ENCODE results near the gene AKAP7.

AKAP7 gene

DNA sequence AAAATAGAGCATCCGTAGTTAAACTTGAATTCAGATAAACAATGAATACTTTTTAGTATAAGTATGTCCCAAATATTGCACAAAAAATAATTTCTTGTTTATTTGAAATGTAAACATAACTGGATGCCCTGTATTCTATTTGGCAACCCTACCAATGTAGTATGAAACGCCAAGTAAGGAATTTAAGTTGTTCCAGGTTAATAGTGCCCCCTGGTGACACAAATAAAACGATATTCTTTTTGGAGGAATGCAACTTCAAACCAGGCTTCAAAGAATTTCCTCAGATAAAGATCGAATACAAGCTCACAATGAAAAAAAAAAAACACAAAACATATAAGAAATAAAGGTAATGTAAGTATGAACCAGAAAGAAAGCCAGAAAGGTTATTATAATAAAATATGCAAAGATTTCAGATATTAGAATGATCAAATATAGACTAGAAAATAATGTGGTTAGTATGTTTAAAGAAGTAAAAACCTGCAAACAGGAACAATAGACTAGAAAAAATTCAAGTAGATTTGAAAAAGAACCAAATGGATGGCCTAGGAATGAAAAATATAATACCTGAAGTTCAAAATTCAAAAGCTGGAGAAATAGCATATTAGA lies 18.4 kb upstream of the AKAP7 start:
- TF ChIP-seq POLR2AphosphoS5 (IDR thresholded peaks at IDR 0.05; ENCODE audit: low read depth, low read length) (no peak), POLR2A (IDR thresholded peaks at IDR 0.05; ENCODE audit: low read depth, low read length) (no peak), TAF1 (IDR thresholded peaks at IDR 0.05; ENCODE audit: borderline replicate concordance, low read depth, low read length) (no peak)
- DNase-seq (ENCODE audit: insufficient read length), result no peak
- FAIRE-seq, result peak; percentile 66

DNA sequence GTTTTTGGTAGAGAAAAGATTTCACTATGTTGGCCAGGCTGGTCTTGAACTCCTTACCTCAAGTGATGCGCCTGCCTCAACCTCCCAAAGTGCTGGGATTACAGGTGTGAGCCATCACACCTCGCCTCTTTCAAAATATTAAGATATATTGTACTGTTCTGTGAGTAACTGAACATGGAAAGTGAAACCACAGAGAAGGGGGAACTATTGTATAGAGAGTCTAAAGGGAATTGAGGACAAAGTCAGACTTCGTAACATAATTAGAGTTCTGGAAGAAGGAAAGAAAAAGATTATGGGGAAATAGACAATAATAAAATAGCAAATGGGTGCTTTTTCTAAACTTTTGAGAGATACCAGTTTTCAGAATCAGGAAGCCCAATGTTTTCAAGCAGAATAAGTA lies 17.4 kb upstream of the AKAP7 start:
- no peak for FAIRE-seq
- no peak for TF ChIP-seq TAF1 (IDR thresholded peaks at IDR 0.05; ENCODE audit: borderline replicate concordance, low read depth, low read length)
- no peak for DNase-seq (ENCODE audit: insufficient read length)

DNA sequence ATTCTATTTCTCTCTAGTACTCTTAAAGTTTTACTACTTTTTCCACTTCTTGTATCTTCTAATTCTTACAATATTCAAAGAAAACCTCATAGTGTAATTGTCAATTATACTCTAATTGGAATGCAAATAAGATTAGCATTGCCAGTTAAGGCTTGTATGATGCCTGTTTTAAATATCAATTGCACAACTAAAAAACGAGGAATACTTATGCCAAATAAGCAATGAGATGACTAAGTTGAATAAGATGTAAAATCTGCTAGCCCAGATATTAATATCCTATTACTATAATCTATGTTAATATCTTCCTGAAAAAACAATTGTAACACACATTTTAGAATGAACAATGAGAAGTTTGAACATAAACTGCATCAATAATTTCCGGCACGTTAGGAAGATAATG lies 13.3 kb upstream of the AKAP7 start:
- no peak for TF ChIP-seq TAF1 (IDR thresholded peaks at IDR 0.05; ENCODE audit: borderline replicate concordance, low read depth, low read length)
- TF ChIP-seq POLR2AphosphoS5 (IDR thresholded peaks at IDR 0.05; ENCODE audit: low read depth, low read length), result no peak
- no peak for TF ChIP-seq POLR2A (IDR thresholded peaks at IDR 0.05; ENCODE audit: low read depth, low read length)
- no peak for DNase-seq (ENCODE audit: insufficient read length)
- no peak for FAIRE-seq

DNA sequence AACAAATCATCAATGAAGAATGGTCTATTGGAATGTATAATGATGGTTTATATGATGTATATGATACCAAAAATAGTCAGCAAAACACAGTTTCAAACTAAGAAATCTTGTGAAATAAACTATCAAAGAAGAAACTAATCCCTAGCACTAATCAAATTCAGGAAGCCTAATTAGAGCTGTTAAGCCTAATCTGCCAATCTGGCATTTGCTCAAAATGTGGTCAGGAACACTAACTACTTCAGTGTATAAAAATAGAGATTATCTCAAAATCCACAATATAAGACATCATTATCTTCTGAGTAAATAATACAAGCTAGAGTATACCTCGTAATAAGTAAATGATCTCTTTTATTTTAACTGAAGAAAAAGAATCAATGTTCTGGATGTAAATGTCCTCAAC lies 12.8 kb upstream of the AKAP7 start:
- DNase-seq (ENCODE audit: insufficient read length) (no peak), FAIRE-seq (no peak)
- TF ChIP-seq TAF1 (IDR thresholded peaks at IDR 0.05; ENCODE audit: borderline replicate concordance, low read depth, low read length), result no peak
- TF ChIP-seq POLR2AphosphoS5 (IDR thresholded peaks at IDR 0.05; ENCODE audit: low read depth, low read length), result no peak

DNA sequence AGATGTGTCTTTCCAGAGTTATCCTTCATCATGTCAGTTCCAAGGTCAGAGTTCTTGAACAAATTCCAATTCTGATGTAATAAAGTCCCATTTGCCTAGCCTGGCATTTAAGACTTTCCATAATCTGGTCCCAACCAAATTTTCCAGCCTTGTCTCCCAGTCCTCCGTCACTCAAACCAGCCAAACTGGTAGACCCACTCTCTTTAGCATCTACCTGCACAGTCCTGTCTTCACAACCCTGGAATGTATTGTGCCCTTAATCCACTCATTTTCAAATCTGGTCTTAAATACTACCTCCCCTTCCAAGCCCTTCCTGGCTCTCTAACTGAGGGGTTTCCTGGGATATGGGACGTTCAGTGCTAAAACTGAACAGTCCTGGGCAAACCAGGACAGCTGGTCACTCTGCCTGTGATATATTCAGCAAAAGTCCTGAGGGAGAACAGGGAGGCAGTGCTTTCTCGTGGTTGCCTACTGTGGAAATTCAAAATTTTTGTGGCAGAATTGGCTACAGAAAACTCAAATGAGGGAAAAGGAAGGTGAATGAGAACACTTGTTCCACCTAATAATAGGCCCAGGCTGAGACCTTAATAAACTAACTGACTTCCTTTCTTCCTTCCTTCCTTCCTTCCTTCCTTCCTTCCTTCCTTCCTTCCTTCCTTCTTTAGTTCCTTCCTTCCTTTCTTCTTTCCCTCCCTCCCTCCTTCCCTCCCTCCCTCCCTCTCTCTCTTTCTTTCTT lies 10.8 kb upstream of the AKAP7 start:
- FAIRE-seq (no peak), DNase-seq (ENCODE audit: insufficient read length) (no peak)
- TF ChIP-seq TAF1 (IDR thresholded peaks at IDR 0.05; ENCODE audit: borderline replicate concordance, low read depth, low read length) (no peak), POLR2AphosphoS5 (IDR thresholded peaks at IDR 0.05; ENCODE audit: low read depth, low read length) (no peak), POLR2A (IDR thresholded peaks at IDR 0.05; ENCODE audit: low read depth, low read length) (no peak)

DNA sequence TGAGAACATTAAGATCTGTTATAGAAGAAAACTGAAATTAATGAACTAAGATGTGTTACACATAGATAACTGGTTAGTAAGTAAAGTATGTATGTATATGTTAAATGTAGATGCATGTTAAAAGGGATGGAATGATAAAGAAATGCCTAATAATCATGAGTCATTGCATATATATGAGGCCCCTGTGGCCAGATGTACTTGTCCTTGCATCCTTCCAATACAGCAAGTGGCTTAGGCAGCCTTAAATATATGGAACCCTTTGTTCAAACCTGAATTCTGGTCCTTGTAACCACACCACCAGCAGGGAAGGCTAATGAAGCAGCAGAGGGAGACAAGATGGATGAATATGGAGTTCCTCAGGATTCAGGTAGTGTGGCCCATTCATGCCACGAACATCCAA lies 9.8 kb upstream of the AKAP7 start:
- no peak for TF ChIP-seq TAF1 (IDR thresholded peaks at IDR 0.05; ENCODE audit: borderline replicate concordance, low read depth, low read length)
- TF ChIP-seq POLR2A (IDR thresholded peaks at IDR 0.05; ENCODE audit: low read depth, low read length), result no peak
- no peak for TF ChIP-seq POLR2AphosphoS5 (IDR thresholded peaks at IDR 0.05; ENCODE audit: low read depth, low read length)
- no peak for FAIRE-seq
- no peak for DNase-seq (ENCODE audit: insufficient read length)

DNA sequence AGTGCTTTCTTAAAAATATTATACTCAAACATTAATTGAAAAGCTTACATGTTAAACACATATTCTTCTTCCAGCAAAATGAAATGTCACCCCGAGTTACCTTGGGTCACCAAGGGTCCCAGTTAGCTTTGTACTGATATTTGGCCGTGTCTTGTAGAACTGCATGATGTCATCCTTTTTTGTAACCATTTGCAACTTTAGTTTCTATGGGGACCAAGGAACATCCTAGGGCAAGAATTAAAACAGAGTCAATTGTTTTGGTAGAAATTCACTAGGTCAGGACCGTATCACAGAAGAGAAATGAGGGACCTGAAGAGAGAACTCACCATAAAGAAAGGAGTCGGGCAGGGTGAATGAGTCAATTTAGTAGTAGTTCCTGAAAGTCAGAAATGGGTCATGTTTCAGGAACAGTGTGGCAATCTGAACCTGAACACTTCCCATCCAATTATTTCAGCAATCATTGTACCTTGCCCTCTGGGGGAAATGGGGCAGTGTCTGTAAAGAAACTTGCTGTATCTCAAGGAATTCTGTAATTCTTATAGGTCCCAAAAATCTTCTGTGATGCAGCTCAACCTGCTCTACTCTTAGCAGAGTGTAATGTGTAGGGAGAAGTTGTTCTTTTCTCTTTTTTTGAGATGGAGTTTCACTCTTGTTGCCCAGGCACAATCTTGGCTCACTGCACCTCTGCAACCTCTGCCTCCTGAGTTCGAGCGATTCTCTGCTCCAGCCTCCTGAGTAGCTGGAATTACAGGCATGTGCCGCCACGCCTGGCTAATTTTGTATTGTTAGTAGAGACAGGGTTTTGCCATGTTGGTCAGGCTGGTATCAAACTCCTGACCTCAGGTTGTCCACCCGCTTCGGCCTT lies 5.3 kb upstream of the AKAP7 start:
- no peak for FAIRE-seq
- DNase-seq (ENCODE audit: insufficient read length), result no peak
- TF ChIP-seq POLR2AphosphoS5 (IDR thresholded peaks at IDR 0.05; ENCODE audit: low read depth, low read length), result no peak
- TF ChIP-seq POLR2A (IDR thresholded peaks at IDR 0.05; ENCODE audit: low read depth, low read length), result no peak
- no peak for TF ChIP-seq TAF1 (IDR thresholded peaks at IDR 0.05; ENCODE audit: borderline replicate concordance, low read depth, low read length)

DNA sequence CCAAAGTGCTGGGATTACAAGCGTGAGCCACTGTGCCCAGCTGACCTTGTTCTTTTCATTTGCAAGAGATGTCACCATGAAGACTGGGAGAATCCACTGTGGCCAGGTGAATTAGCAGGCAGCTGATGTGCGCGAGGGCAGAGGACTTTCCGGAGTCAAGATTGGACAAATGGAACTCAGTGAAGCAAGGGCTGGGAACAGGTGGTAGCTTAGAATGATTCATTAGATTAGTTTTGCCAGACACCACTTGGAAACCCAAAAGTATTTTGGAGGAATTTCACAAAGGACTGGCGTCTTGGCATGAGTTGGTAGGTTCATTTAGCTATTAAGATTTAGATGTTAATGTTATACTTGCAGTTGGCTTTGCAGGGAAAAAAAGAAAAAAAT lies 4.7 kb upstream of the AKAP7 start:
- FAIRE-seq (no peak), DNase-seq (ENCODE audit: insufficient read length) (no peak)
- TF ChIP-seq TAF1 (IDR thresholded peaks at IDR 0.05; ENCODE audit: borderline replicate concordance, low read depth, low read length), result no peak
- no peak for TF ChIP-seq POLR2AphosphoS5 (IDR thresholded peaks at IDR 0.05; ENCODE audit: low read depth, low read length)
- TF ChIP-seq POLR2A (IDR thresholded peaks at IDR 0.05; ENCODE audit: low read depth, low read length), result no peak

DNA sequence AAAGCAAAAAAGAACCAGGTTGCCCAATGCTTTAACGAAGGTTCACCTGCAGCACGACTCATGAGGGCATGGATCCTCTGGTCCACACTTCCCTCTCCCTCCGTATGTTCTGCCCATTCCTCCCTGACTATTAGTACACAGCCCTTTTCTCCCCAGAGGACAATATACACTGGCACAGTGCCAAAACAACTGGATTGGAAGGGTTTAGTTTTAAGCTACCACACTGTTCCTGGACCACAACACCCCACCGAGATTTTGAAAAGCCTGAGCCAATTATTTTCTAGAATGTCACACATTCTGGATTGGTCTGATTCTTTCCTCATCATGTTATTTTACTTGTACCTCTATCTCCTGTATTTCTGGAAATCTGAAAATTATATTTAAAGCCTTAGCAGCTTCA lies 2.9 kb upstream of the AKAP7 start:
- no peak for DNase-seq (ENCODE audit: insufficient read length)
- no peak for FAIRE-seq
- TF ChIP-seq TAF1 (IDR thresholded peaks at IDR 0.05; ENCODE audit: borderline replicate concordance, low read depth, low read length) (no peak), POLR2AphosphoS5 (IDR thresholded peaks at IDR 0.05; ENCODE audit: low read depth, low read length) (no peak), POLR2A (IDR thresholded peaks at IDR 0.05; ENCODE audit: low read depth, low read length) (no peak)

DNA sequence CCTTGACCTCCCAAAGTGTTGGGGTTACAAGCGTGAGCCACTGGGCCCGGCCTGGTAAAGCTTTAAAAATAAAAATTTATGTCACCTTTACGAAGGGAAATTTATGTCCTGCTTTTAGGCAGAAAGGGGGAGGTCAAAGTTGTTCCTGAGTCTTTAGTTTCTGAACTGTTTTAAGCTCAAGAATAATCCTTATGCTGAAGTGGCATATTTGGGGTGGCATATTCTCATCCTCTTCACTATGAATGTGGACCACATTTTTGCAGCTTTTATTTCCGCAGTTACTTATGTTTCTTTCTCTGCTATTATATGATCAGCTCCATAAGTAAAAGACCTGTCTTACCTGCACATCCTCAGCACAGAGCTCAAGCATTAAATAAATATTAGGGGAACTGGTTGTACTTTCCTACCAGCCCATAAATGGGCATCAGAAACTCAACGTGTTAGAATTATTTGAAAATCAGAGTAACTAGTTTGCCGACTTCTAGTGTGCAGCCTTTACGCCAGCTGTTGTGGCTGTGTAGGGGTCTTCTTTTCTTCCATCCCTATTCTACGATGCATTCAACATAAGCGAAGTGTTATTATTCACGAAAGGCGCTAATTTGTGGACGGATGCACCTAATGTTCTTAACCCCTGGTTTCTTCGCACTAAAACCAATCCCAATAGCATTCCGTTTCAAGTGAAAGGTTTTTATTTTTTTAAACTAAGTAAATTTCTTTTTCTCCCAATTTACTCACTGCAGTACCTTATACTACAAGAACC lies 867 bp upstream of the AKAP7 start:
- no peak for FAIRE-seq

DNA sequence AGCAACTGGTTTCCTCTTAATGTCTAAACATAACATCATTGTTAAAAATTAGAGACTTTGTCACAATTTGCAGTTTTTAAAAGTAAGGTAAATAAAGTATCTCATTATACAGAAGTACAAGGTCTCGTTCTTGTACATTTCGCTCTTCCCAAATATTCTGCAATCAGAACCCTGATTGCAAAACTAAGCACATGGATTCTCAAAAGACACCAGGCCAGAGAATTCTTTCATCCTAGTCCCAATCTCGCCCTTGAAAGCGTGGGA lies 355 bp upstream of the AKAP7 start:
- DNase-seq (ENCODE audit: insufficient read length) (no peak), FAIRE-seq (no peak)
- TF ChIP-seq POLR2AphosphoS5 (IDR thresholded peaks at IDR 0.05; ENCODE audit: low read depth, low read length) (no peak), TAF1 (IDR thresholded peaks at IDR 0.05; ENCODE audit: borderline replicate concordance, low read depth, low read length) (no peak), POLR2A (IDR thresholded peaks at IDR 0.05; ENCODE audit: low read depth, low read length) (no peak)

More for the DNA sequence above, 867 bp upstream of the AKAP7 start:
- no peak for TF ChIP-seq TAF1 (IDR thresholded peaks at IDR 0.05; ENCODE audit: borderline replicate concordance, low read depth, low read length)
- DNase-seq (ENCODE audit: insufficient read length), result no peak
